Endothelial cell of umbilical vein (primary cell): Measurements from ENCODE around the gene ARHGEF28. TPM values are rescaled to one million over a fixed set of nuclear protein-coding genes. Genes with fewer than 3 reads are reported as not detected.

Source experiments
- BruUV-seq: library from RNA; stranded (reverse); fragments of 400-500 nt; replicated peaks from 2 replicates; lab custom pipeline; 2021; lab: Mats Ljungman, UMichigan
- CTCF ChIA-PET: fragments of 300-600, 350-600 bp; sonication (Branson Sonifier 250); formaldehyde crosslinking; loops from one replicate; lab custom pipeline; 2021; ENCODE audit warnings: antibody characterized with exemption, inconsistent platforms; lab: Charles Lee
- POLR2A ChIA-PET: fragments of 300-600, 350-600 bp; sonication (Branson Sonifier 250); formaldehyde crosslinking; loops from one replicate; lab custom pipeline; 2021; ENCODE audit warnings: antibody characterized with exemption, inconsistent platforms; lab: Charles Lee
- DNase-seq: peaks from one replicate; pipeline ENCODE4 v3.0.0-alpha.2; 2011; ENCODE audit warnings: low read depth, low spot score
- FAIRE-seq: peaks from 2 replicates; lab custom pipeline; 2011; peaks lifted over from hg19 to GRCh38; lab: Jason Lieb, UNC
- H2AFZ ChIP-seq: 2 replicates; pipeline ENCODE4 v1.6.0; 2012; ENCODE audit warnings: low read depth, low read length, control low read depth, inconsistent platforms
- H3K27ac ChIP-seq: 2 replicates; pipeline ENCODE4 v1.5.1; 2011; ENCODE audit warnings: low read depth, mild to moderate bottlenecking, control low read depth, low read length, moderate library complexity; ENCODE audit not compliant: insufficient read depth
- H3K27me3 ChIP-seq, 2 experiments: 2 replicates each; pipeline versions ENCODE4 v1.6.0 to v1.6.1; 2011; ENCODE audit warnings: low read length in 2 of 2, mixed read lengths in 1 of 2; ENCODE audit not compliant: control insufficient read depth in 2 of 2, insufficient read depth in 2 of 2
- H3K36me3 ChIP-seq, 2 experiments: 2 replicates in 1 of 2; 3 replicates in 1 of 2; pipeline ENCODE4 v1.5.1; 2011; ENCODE audit warnings: low read length in 2 of 2, mild to moderate bottlenecking in 1 of 2, moderate library complexity in 1 of 2; ENCODE audit not compliant: control insufficient read depth in 2 of 2, insufficient read depth in 2 of 2; ENCODE audit errors: extremely low read depth in 1 of 2
- H3K4me1 ChIP-seq: 3 replicates; pipeline ENCODE4 v1.5.1; 2011; ENCODE audit warnings: mild to moderate bottlenecking, low read length; ENCODE audit not compliant: control insufficient read depth, insufficient read depth; ENCODE audit errors: extremely low read depth
- H3K4me2 ChIP-seq: 2 replicates; pipeline ENCODE4 v1.6.1; 2011; ENCODE audit warnings: low read length, control low read depth, mixed read lengths; ENCODE audit not compliant: insufficient read depth
- H3K4me3 ChIP-seq, 3 experiments: fragments of 200-600 bp in 1 of 3; sonication (generic), shearing (Covaris generic) in 1 of 3; replicated peaks in 1 of 3; 2 replicates each; pipeline ENCODE4 v1.5.1; 2011 to 2016; ENCODE audit warnings: control low read depth in 3 of 3, low read length in 3 of 3, mild to moderate bottlenecking in 2 of 3, inconsistent platforms in 1 of 3, low read depth in 1 of 3, moderate library complexity in 1 of 3; ENCODE audit not compliant: insufficient read depth in 1 of 3
- H3K79me2 ChIP-seq: 2 replicates; pipeline ENCODE4 v1.6.0; 2012; ENCODE audit warnings: low read length, inconsistent platforms; ENCODE audit not compliant: control insufficient read depth, insufficient read depth
- H3K9ac ChIP-seq: replicated peaks from 2 replicates; pipeline ENCODE3; 2011; ENCODE audit warnings: low read length, control low read depth; ENCODE audit not compliant: insufficient read depth; ENCODE audit errors: extremely low read depth
- H3K9me1 ChIP-seq: replicated peaks from 3 replicates; pipeline ENCODE4 v1.6.0; 2011; ENCODE audit warnings: mild to moderate bottlenecking, low read length; ENCODE audit not compliant: control insufficient read depth, insufficient read depth; ENCODE audit errors: extremely low read depth
- H3K9me3 ChIP-seq: replicated peaks from 2 replicates; pipeline ENCODE4 v1.5.1; 2012; ENCODE audit warnings: low read length, inconsistent platforms; ENCODE audit not compliant: control insufficient read depth, insufficient read depth
- H4K20me1 ChIP-seq: replicated peaks from 2 replicates; pipeline ENCODE3; 2011; ENCODE audit warnings: mild to moderate bottlenecking, low read length; ENCODE audit not compliant: control insufficient read depth, insufficient read depth; ENCODE audit errors: extremely low read depth
- EZH2 ChIP-seq: IDR thresholded peaks from 2 replicates; pipeline ENCODE4 v1.6.1; 2012; ENCODE audit warnings: borderline replicate concordance, low read depth, mild to moderate bottlenecking, moderate library complexity, low read length, inconsistent platforms; ENCODE audit not compliant: severe bottlenecking
- FOS ChIP-seq: IDR thresholded peaks from 2 replicates; pipeline ENCODE4 v1.6.1; 2011; ENCODE audit warnings: mild to moderate bottlenecking, low read length, moderate library complexity, borderline replicate concordance; ENCODE audit not compliant: insufficient read depth
- GATA2 ChIP-seq: IDR thresholded peaks from 2 replicates; pipeline ENCODE4 v1.7.0; 2011; ENCODE audit warnings: low read depth, mild to moderate bottlenecking, moderate library complexity, mixed read lengths, low read length; ENCODE audit not compliant: insufficient read length, insufficient read depth
- JUN ChIP-seq: IDR thresholded peaks from 2 replicates; pipeline ENCODE4 v1.6.1; 2011; ENCODE audit warnings: borderline replicate concordance, low read depth; ENCODE audit not compliant: insufficient read length, insufficient read depth
- MAX ChIP-seq: IDR thresholded peaks from 2 replicates; pipeline ENCODE4 v1.6.1; 2011; ENCODE audit not compliant: insufficient read depth, insufficient read length
- MYC ChIP-seq: IDR thresholded peaks from one replicate; pipeline ENCODE4 v1.6.1; 2011; ENCODE audit warnings: mild to moderate bottlenecking, low read depth, low read length
- POLR2A ChIP-seq: IDR thresholded peaks from 2 replicates; pipeline ENCODE4 v1.6.1; 2012; ENCODE audit warnings: low read depth, mild to moderate bottlenecking, control low read depth, low read length
- POLR2AphosphoS5 ChIP-seq: IDR thresholded peaks from 2 replicates; pipeline ENCODE4 v1.6.1; 2012; ENCODE audit warnings: low read depth, mild to moderate bottlenecking, control low read depth, low read length, moderate library complexity; ENCODE audit not compliant: insufficient read depth
- dilution Hi-C: fragments of 300-500 bp; cut with MboI; formaldehyde crosslinking; loops from one replicate; pipeline ENCODE4 v1.15.0; 2019; ENCODE audit warnings: low sequenced_read_pairs; ENCODE audit not compliant: extremely low pct_ligation_motif_present
- intact Hi-C: fragments of 100-400 bp; cut with micrococcal nuclease; formaldehyde crosslinking; loops from one replicate; pipeline ENCODE4 v1.10.0; 2022
- polyA plus RNA-seq, 4 experiments: library from polyadenylated mRNA; depleted of rRNA in 3 of 4; stranded (reverse) in 3 of 4; unstranded in 1 of 4; fragments of >200 nt; gene quantifications; 2 replicates each; pipeline versions ENCODE4 v1.2.1 to v1.2.3, GENCODE V29; 2011 to 2012; ENCODE audit warnings: missing spikeins in 1 of 4
- total RNA-seq: library from RNA; stranded (reverse); gene quantifications from 2 replicates; pipeline ENCODE4 v1.2.3, GENCODE V29; 2021
- TF ChIP-seq, protein P1 (sequence below), 2 donors: IDR thresholded peaks; 1 replicate in 1 of 2; 2 replicates in 1 of 2; pipeline ENCODE4 v1.5.1; 2011; ENCODE audit warnings: low read length in 2 of 2, mild to moderate bottlenecking in 2 of 2, moderate library complexity in 2 of 2, control low read depth in 1 of 2, inconsistent platforms in 1 of 2, low read depth in 1 of 2; ENCODE audit not compliant: insufficient read depth in 1 of 2; ENCODE audit errors: extremely low read depth in 1 of 2

Gene ARHGEF28
- total and polyA plus RNA-seq, 2 donors (not counting 3 experiments of a cell fraction or from before 2014, with no cell fraction given) = 29.5 to 108 TPM

DNA sequence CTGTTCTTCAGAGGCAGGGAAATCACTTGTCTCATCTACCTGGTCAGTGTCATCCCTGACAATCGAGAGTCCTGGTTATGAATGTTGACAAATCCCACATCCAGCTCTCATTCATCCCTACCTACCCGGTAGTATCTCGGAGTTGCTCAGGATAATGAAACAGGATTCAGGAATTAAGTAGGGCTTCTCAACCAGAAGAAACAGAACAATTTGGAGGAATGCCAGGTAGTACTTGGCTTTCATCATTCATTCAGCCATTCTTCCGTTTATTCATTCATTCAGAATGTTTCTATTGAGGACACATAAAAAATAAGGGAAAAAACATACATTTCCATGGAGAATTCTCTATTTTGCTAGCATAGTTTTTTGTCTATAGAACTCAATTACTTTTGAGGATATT lies 195.0 kb downstream of the ARHGEF28 start:
- ChIA-PET CTCF (no interaction called here), POLR2A (interaction anchor here (0.6 kb wide), 1 partner anchor 192 kb away, joined by 4 read pairs; no protein-coding TSS in a partner anchor)
- H3K4me2 ChIP-seq = no peak overlapping the region
- H3K27ac ChIP-seq = no peak overlapping the region
- peaks cover 17% of the 10 kb centered on the region for H3K4me1 ChIP-seq
- no peaks in the 10 kb centered on the region for H3K9me3 ChIP-seq
- BruUV-seq = no TSS peak
- H4K20me1 ChIP-seq = no peaks in the 10 kb centered on the region
- H3K9ac ChIP-seq = no peak overlapping the region
- no peak overlapping the region for H2AFZ ChIP-seq
- TF ChIP-seq, protein P1, sequence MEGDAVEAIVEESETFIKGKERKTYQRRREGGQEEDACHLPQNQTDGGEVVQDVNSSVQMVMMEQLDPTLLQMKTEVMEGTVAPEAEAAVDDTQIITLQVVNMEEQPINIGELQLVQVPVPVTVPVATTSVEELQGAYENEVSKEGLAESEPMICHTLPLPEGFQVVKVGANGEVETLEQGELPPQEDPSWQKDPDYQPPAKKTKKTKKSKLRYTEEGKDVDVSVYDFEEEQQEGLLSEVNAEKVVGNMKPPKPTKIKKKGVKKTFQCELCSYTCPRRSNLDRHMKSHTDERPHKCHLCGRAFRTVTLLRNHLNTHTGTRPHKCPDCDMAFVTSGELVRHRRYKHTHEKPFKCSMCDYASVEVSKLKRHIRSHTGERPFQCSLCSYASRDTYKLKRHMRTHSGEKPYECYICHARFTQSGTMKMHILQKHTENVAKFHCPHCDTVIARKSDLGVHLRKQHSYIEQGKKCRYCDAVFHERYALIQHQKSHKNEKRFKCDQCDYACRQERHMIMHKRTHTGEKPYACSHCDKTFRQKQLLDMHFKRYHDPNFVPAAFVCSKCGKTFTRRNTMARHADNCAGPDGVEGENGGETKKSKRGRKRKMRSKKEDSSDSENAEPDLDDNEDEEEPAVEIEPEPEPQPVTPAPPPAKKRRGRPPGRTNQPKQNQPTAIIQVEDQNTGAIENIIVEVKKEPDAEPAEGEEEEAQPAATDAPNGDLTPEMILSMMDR (IDR thresholded peaks at IDR 0.05; ENCODE audit: extremely low read depth in 1 of 2, insufficient read depth in 1 of 2, low read depth in 1 of 2, low read length in 2 of 2) = no peak
- TF ChIP-seq EZH2 (no peak), POLR2AphosphoS5 (no peak), MAX (no peak), POLR2A (no peak), MYC (no peak), FOS (no peak), JUN (no peak), GATA2 (no peak)
- no peak overlapping the region for H3K4me3 ChIP-seq
- no peak for FAIRE-seq
- DNase-seq = peak; percentile 22
- no peaks in the 10 kb centered on the region for H3K9me1 ChIP-seq
- H3K27me3 ChIP-seq = no peaks in the 10 kb centered on the region
- dilution Hi-C loops = no loop called here
- peaks cover 9 to 13% of the 10 kb centered on the region in 2 experiments for H3K36me3 ChIP-seq
- peaks cover 10% of the 10 kb centered on the region for H3K79me2 ChIP-seq
- intact Hi-C loops = no loop called here
